ENCODE measurements around the gene CDC42BPG.
A peak's percentile ranks its signal among the peaks of the same experiment; 100 is the strongest.

Gene CDC42BPG

GRCh38 chr11:64879244-64879900 lies 34.9 kb upstream of the CDC42BPG start:
- DNase-seq (ENCODE audit: low read depth): no peak

- peak; percentile 100 for DNase-seq (ENCODE audit: low read depth)
Measured at GRCh38 chr11:64878494-64879243, 34.2 kb upstream of the CDC42BPG start, which contains the start of gene EHD1. TSS of gene EHD1 (minus strand) at chr11:64878621. CDS start at chr11:64878464, 157 bp downstream.

GRCh38 chr11:64878223-64878493 lies 33.7 kb upstream of the CDC42BPG start:
- DNase-seq (ENCODE audit: low read depth): peak; percentile 37

GRCh38 chr11:64877390-64878222 lies 33.2 kb upstream of the CDC42BPG start:
- no peak for DNase-seq (ENCODE audit: low read depth)

- DNase-seq (ENCODE audit: low read depth): no peak
Measured at GRCh38 chr11:64876835-64877341, 32.4 kb upstream of the CDC42BPG start.

GRCh38 chr11:64876229-64876750 lies 31.8 kb upstream of the CDC42BPG start:
- no peak for DNase-seq (ENCODE audit: low read depth)

- DNase-seq (ENCODE audit: low read depth): no peak
Measured at GRCh38 chr11:64875369-64876228, 31.1 kb upstream of the CDC42BPG start.

GRCh38 chr11:64874308-64875240 lies 30.1 kb upstream of the CDC42BPG start:
- DNase-seq (ENCODE audit: low read depth): peak; percentile 58

- no peak for DNase-seq (ENCODE audit: low read depth)
Measured at GRCh38 chr11:64872790-64873488, 28.5 kb upstream of the CDC42BPG start.

- DNase-seq (ENCODE audit: low read depth): no peak
Measured at GRCh38 chr11:64871492-64871891, 27.0 kb upstream of the CDC42BPG start.

GRCh38 chr11:64870893-64871466 lies 26.5 kb upstream of the CDC42BPG start:
- DNase-seq (ENCODE audit: low read depth): no peak

- no peak for DNase-seq (ENCODE audit: low read depth)
Measured at GRCh38 chr11:64870176-64870892, 25.9 kb upstream of the CDC42BPG start.

- no peak for DNase-seq (ENCODE audit: low read depth)
Measured at GRCh38 chr11:64869571-64870175, 25.2 kb upstream of the CDC42BPG start.

- DNase-seq (ENCODE audit: low read depth): peak; percentile 61
Measured at GRCh38 chr11:64868904-64869570, 24.6 kb upstream of the CDC42BPG start.

- no peak for DNase-seq (ENCODE audit: low read depth)
Measured at GRCh38 chr11:64867748-64868462, 23.5 kb upstream of the CDC42BPG start.

- DNase-seq (ENCODE audit: low read depth): no peak
Measured at GRCh38 chr11:64866173-64866491, 21.7 kb upstream of the CDC42BPG start.
